Thyroid gland (tissue), 4 donors: ENCODE results near the gene RHO.
"Not testable (repeated sequence)": the region's sequence is repeated elsewhere in the genome, so short reads cannot be mapped to it uniquely, and the experiment has no call there.

Experiments
- POLR2A ChIP-seq, 2 donors: fragments of 450-650 bp; IDR thresholded peaks; one replicate each; pipeline ENCODE4 v1.6.1; 2017; ENCODE audit warnings: antibody characterized with exemption in 2 of 2, mild to moderate bottlenecking in 2 of 2, moderate library complexity in 1 of 2
- TF ChIP-seq, protein P1 (sequence below), 6 experiments: fragments of 200-600 bp in 3 of 6; fragments of 450-650 bp in 3 of 6; sonication (generic) in 3 of 6; IDR thresholded peaks; one replicate each; pipeline ENCODE4 v1.5.1; 2016 to 2019; ENCODE audit warnings: antibody characterized with exemption in 6 of 6, mild to moderate bottlenecking in 2 of 6, inconsistent platforms in 1 of 6, moderate library complexity in 1 of 6

GRCh38 chr3:129499604-129500333 lies 28.7 kb upstream of the RHO start:
- TF ChIP-seq, protein P1, sequence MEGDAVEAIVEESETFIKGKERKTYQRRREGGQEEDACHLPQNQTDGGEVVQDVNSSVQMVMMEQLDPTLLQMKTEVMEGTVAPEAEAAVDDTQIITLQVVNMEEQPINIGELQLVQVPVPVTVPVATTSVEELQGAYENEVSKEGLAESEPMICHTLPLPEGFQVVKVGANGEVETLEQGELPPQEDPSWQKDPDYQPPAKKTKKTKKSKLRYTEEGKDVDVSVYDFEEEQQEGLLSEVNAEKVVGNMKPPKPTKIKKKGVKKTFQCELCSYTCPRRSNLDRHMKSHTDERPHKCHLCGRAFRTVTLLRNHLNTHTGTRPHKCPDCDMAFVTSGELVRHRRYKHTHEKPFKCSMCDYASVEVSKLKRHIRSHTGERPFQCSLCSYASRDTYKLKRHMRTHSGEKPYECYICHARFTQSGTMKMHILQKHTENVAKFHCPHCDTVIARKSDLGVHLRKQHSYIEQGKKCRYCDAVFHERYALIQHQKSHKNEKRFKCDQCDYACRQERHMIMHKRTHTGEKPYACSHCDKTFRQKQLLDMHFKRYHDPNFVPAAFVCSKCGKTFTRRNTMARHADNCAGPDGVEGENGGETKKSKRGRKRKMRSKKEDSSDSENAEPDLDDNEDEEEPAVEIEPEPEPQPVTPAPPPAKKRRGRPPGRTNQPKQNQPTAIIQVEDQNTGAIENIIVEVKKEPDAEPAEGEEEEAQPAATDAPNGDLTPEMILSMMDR (IDR thresholded peaks at IDR 0.05) = not testable (repeated sequence)
- not testable (repeated sequence) for TF ChIP-seq POLR2A (IDR thresholded peaks at IDR 0.05)
